Measurements from ENCODE around the gene ADAMTSL4.

GRCh38 chr1:150596976-150597375, 47.8 kb downstream of the ADAMTSL4 start:
- TF ChIP-seq POLR2A (IDR thresholded peaks at IDR 0.05) (no peak), CTCF (IDR thresholded peaks at IDR 0.05) (no peak)
